K562 (cell line): ENCODE results near the gene CCKAR. TPM values are rescaled to one million over a fixed set of nuclear protein-coding genes. Genes with fewer than 3 reads are reported as not detected.

Experiments
- ATAC-seq: fragments of 200-7000 bp; cut with Tn5 transposase; 3 replicates; pipeline ENCODE4 v1.9.1; 2020; ENCODE audit warnings: moderate library complexity
- BruUV-seq: library from RNA; stranded (reverse); fragments of 400-500 nt; replicated peaks from 2 replicates; lab custom pipeline; 2021; lab: Mats Ljungman, UMichigan
- CTCF ChIA-PET: fragments of 300-600 bp; formaldehyde crosslinking; extraction: SDS; loops from one replicate; lab custom pipeline; 2021; ENCODE audit warnings: low intra/inter-chr PET ratio; lab: Yijun Ruan, JAX
- POLR2A ChIA-PET: fragments of 300-600, 350-650 bp; sonication (Branson Sonifier 250); formaldehyde crosslinking; extraction: SDS; loops from one replicate; lab custom pipeline; 2021; ENCODE audit warnings: antibody characterized with exemption, inconsistent platforms; lab: Yijun Ruan, JAX
- DNase-seq, 4 experiments: peaks; one replicate each; pipeline versions ENCODE4 v3.0.0 to v3.0.0-alpha.2; 2011 to 2018; ENCODE audit warnings: low spot score in 3 of 4, mixed read lengths in 3 of 4; ENCODE audit errors: extremely low read depth in 1 of 4
- FAIRE-seq: peaks from 2 replicates; lab custom pipeline; 2011; peaks lifted over from hg19 to GRCh38; lab: Jason Lieb, UNC
- H2AFZ ChIP-seq: 2 replicates; pipeline ENCODE4 v1.6.0; 2011; ENCODE audit warnings: low read depth, low read length, control low read depth, inconsistent platforms
- H3K27ac ChIP-seq: fragments of 200-600 bp; 3 replicates; pipeline ENCODE4 v1.8.0; 2011; ENCODE audit warnings: low read depth, mild to moderate bottlenecking, control low read depth, inconsistent platforms, low read length, moderate library complexity, mixed read lengths; ENCODE audit errors: extremely low read depth
- H3K27me3 ChIP-seq, 2 experiments: fragments of 300-600 bp in 1 of 2; 2 replicates in 1 of 2; 3 replicates in 1 of 2; pipeline versions ENCODE4 v1.6.0 to v1.8.0; 2011; ENCODE audit warnings: inconsistent platforms in 2 of 2, low read length in 2 of 2, mild to moderate bottlenecking in 1 of 2, mixed read lengths in 1 of 2, moderate library complexity in 1 of 2; ENCODE audit not compliant: control insufficient read depth in 2 of 2, insufficient read depth in 2 of 2
- H3K36me3 ChIP-seq: fragments of 300-600 bp; 3 replicates; pipeline ENCODE4 v1.8.0; 2011; ENCODE audit warnings: mild to moderate bottlenecking, low read length, inconsistent platforms; ENCODE audit not compliant: control insufficient read depth, insufficient read depth
- H3K4me1 ChIP-seq, 2 experiments: fragments of 200-600 bp in 1 of 2; replicated peaks in 1 of 2; 2 replicates in 1 of 2; 3 replicates in 1 of 2; pipeline versions ENCODE4 v1.5.1 to v1.8.0; 2011; ENCODE audit warnings: inconsistent platforms in 2 of 2, low read length in 2 of 2, mild to moderate bottlenecking in 1 of 2, mixed read lengths in 1 of 2, moderate library complexity in 1 of 2; ENCODE audit not compliant: control insufficient read depth in 2 of 2, insufficient read depth in 2 of 2
- H3K4me2 ChIP-seq: 2 replicates; pipeline ENCODE4 v1.6.1; 2011; ENCODE audit warnings: low read length, control low read depth, inconsistent platforms, mixed read lengths; ENCODE audit not compliant: insufficient read depth
- H3K4me3 ChIP-seq: fragments of 200-600 bp; sonication (generic), shearing (Covaris generic); 2 replicates; pipeline ENCODE4 v1.5.1; 2016; ENCODE audit warnings: control low read depth, inconsistent platforms
- H3K79me2 ChIP-seq: fragments of 200-600 bp; 3 replicates; pipeline ENCODE4 v1.8.0; 2011; ENCODE audit warnings: low read length, inconsistent platforms; ENCODE audit not compliant: control insufficient read depth, insufficient read depth
- H3K9ac ChIP-seq, 2 experiments: 2 replicates each; pipeline versions ENCODE4 v1.6.0 to v1.6.1; 2011; ENCODE audit warnings: low read depth in 2 of 2, low read length in 2 of 2, control low read depth in 1 of 2, inconsistent platforms in 1 of 2, mild to moderate bottlenecking in 1 of 2, mixed read lengths in 1 of 2; ENCODE audit not compliant: insufficient read depth in 1 of 2
- H3K9me1 ChIP-seq: one replicate; pipeline ENCODE4 v1.6.0; 2011; ENCODE audit warnings: inconsistent platforms, mild to moderate bottlenecking, low read length, moderate library complexity; ENCODE audit not compliant: control insufficient read depth, insufficient read depth
- H3K9me3 ChIP-seq: replicated peaks from 2 replicates; pipeline ENCODE4 v1.5.1; 2011; ENCODE audit warnings: low read depth, low read length, inconsistent platforms; ENCODE audit not compliant: control insufficient read depth, insufficient read depth
- H4K20me1 ChIP-seq: replicated peaks from 2 replicates; pipeline ENCODE4 v1.6.1; 2011; ENCODE audit warnings: low read length, inconsistent platforms, mixed read lengths; ENCODE audit not compliant: control insufficient read depth, insufficient read depth
- DMBX1 ChIP-seq: fragments of 250-450 bp; sonication (Bioruptor Pico); IDR thresholded peaks from 2 replicates; pipeline ENCODE4 v1.8.0; 2022; ENCODE audit warnings: inconsistent platforms, mild to moderate bottlenecking, moderate library complexity, borderline replicate concordance
- FOXJ2 ChIP-seq: fragments of 200-800 bp; sonication (Bioruptor generic); IDR thresholded peaks from 2 replicates; pipeline ENCODE4 v1.6.1; 2016; ENCODE audit warnings: missing genetic modification characterization, missing compliant biosample characterization
- POLR2G ChIP-seq: fragments of 200-400 bp; formaldehyde crosslinking; IDR thresholded peaks from 2 replicates; pipeline ENCODE4 v1.6.1; 2017; ENCODE audit warnings: low read depth, mild to moderate bottlenecking, antibody characterized with exemption, low read length, moderate library complexity
- RAD21 ChIP-seq, 2 experiments: fragments of 250-450 bp in 1 of 2; fragments of 450-650 bp in 1 of 2; sonication (Bioruptor Pico) in 1 of 2; formaldehyde crosslinking in 1 of 2; IDR thresholded peaks in 1 of 2; conservative IDR thresholded peaks in 1 of 2; 2 replicates each; pipeline versions ENCODE4 v1.4.0 to v1.8.0; 2020 to 2022; ENCODE audit warnings: mild to moderate bottlenecking in 2 of 2, moderate library complexity in 1 of 2
- SAP30 ChIP-seq: fragments of 200-600 bp; sonication (generic); IDR thresholded peaks from 2 replicates; pipeline ENCODE4 v1.6.1; 2012; ENCODE audit warnings: borderline replicate concordance, low read depth, mild to moderate bottlenecking, moderate library complexity, low read length, control low read depth, inconsistent platforms; ENCODE audit not compliant: insufficient read depth, poor library complexity, severe bottlenecking
- STAT5B ChIP-seq: fragments of 250-450 bp; sonication (Bioruptor Pico); IDR thresholded peaks from 2 replicates; pipeline ENCODE4 v1.8.0; 2021; ENCODE audit warnings: mild to moderate bottlenecking, inconsistent platforms
- TBL1XR1 ChIP-seq, 2 experiments: IDR thresholded peaks; 2 replicates each; pipeline ENCODE4 v1.6.1; 2012; ENCODE audit warnings: improper control_type of control experiment in 2 of 2, low read length in 2 of 2, mild to moderate bottlenecking in 1 of 2
- ZNF408 ChIP-seq: fragments of 250-450 bp; sonication (Bioruptor Pico); IDR thresholded peaks from 2 replicates; pipeline ENCODE4 v1.4.0; 2020; ENCODE audit warnings: low read depth, mild to moderate bottlenecking, moderate library complexity
- whole genome bisulfite sequencing: fragments of 100-300 bp; shearing (Covaris generic); methylation state at CpG from one replicate; pipeline ENCODE4 v1.1.6; 2016; ENCODE audit warnings: low coverage, mixed read lengths; ENCODE audit not compliant: insufficient coverage; ENCODE audit errors: missing lambda C conversion rate; 5-methylcytosine and 5-hydroxymethylcytosine counted together
- in situ Hi-C: fragments of 300-500 bp; cut with MboI; formaldehyde crosslinking; loops from 4 replicates; pipeline ENCODE4 v1.15.0; 2018; ENCODE audit warnings: inconsistent platforms, mixed read lengths
- intact Hi-C: fragments of 100-400 bp; cut with micrococcal nuclease; formaldehyde crosslinking; loops from 2 replicates; pipeline ENCODE4 v1.14.2; 2022
- polyA plus RNA-seq, 8 experiments: library from polyadenylated mRNA; depleted of rRNA in 4 of 8; stranded (reverse) in 5 of 8; unstranded in 3 of 8; fragments of >200 nt; fragmentation: Nextera tagmentation in 2 of 8; fragmentation: Illumina TruSeq in 1 of 8; extraction: Ambion mirVana in 2 of 8; extraction: Trizol in 1 of 8; gene quantifications; 2 replicates each; pipeline versions ENCODE4 v1.2.1 to v1.2.3, GENCODE V29; 2011 to 2014; ENCODE audit warnings: inconsistent platforms in 1 of 8, missing spikeins in 1 of 8
- total RNA-seq, 7 experiments: library from RNA; depleted of rRNA in 6 of 7; stranded (reverse); fragments of >200 nt in 6 of 7; fragmentation: Illumina TruSeq in 2 of 7; extraction: Trizol in 2 of 7; gene quantifications; 2 replicates each; pipeline versions ENCODE4 v1.2.1 to v1.2.3, GENCODE V29; 2011 to 2021; ENCODE audit warnings: low replicate concordance in 1 of 7
- TF ChIP-seq, protein P1 (sequence below), 2 experiments: fragments of 450-650 bp; formaldehyde crosslinking in 1 of 2; IDR thresholded peaks; 2 replicates each; pipeline versions ENCODE4 v1.4.0 to v1.6.1; 2014 to 2020; ENCODE audit warnings: mild to moderate bottlenecking in 2 of 2, borderline replicate concordance in 1 of 2, low read depth in 1 of 2
- TF ChIP-seq, protein P2 (sequence below): sonication (generic); formaldehyde crosslinking; IDR thresholded peaks from 2 replicates; pipeline ENCODE4 v1.8.1; 2023; ENCODE audit warnings: mild to moderate bottlenecking, missing genetic modification reagents

CCKAR gene
- total and polyA plus RNA-seq, 9 of the 15 experiments (the other 6 are each of a cell fraction or from before 2014, with no cell fraction given): not detected

DNA sequence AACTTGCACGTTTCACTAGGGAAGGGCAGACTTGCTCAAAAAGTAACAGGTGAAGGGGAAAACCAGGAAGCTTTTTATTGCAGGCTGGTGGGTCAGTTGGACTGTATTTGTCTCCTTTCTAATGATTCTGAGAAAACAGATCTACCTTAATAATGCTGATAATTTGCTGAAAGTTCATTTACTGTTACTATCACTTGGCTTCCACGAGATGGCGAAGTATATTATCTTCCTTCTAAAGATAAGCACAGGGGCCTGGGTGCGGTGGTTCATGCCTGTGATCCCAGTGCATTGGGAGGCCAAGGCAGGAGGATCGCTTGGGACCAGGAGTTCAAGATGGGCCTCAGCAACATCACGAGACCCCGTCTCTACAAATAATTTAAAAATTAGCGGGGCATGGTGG is 16.4 kb downstream of the CCKAR start:
- CTCF ChIA-PET: interaction anchor here (2.0 kb wide), 1 partner anchor 246 kb away, joined by 14 read pairs; no protein-coding TSS in a partner anchor
- Histone ChIP-seq H3K79me2 (no peaks in the 10 kb centered on the region), H3K36me3 (no peaks in the 10 kb centered on the region), H3K4me3 (no peak overlapping the region), H3K4me2 (no peak overlapping the region), H3K9me3 (no peaks in the 10 kb centered on the region), H3K9ac (no peak overlapping the region), H3K27ac (no peak overlapping the region), H3K9me1 (no peaks in the 10 kb centered on the region), H3K27me3 (peaks cover 13 to 25% of the 10 kb centered on the region in 2 experiments), H2AFZ (no peak overlapping the region), H3K4me1 (no peaks in the 10 kb centered on the region), H4K20me1 (no peaks in the 10 kb centered on the region)
- 10% methylated on average over 8 of the region's 8 CpGs for WGBS
- peak; percentile 35; the same call in 1 of the 3 replicates for ATAC-seq
- no peak for FAIRE-seq
- intact Hi-C loops: loop anchor here (5.0 kb wide), 1 partner anchor 248 kb away; no protein-coding TSS in a partner anchor
- DNase-seq: peak in 1 of 4 experiments; percentile 20
- in situ Hi-C loops: no loop called here
- POLR2A ChIA-PET: interaction anchor here (0.6 kb wide), 1 partner anchor 888 kb away, joined by 4 read pairs; no protein-coding TSS in a partner anchor
- BruUV-seq: no TSS peak
- TF ChIP-seq FOXJ2 (tag) (no peak), STAT5B (CRISPR knock-in tag) (no peak), DMBX1 (CRISPR knock-in tag) (no peak), RAD21 (CRISPR knock-in tag; conservative IDR thresholded peaks at IDR 0.05 in 1 of 2, IDR thresholded peaks at IDR 0.05 in 1 of 2) (peak; percentile 42 to 58), SAP30 (no peak), POLR2G (no peak), ZNF408 (CRISPR knock-in tag) (no peak), TBL1XR1 (IDR thresholded peaks at IDR 0.05; ENCODE audit: low read length in 2 of 2) (no peak)
- TF ChIP-seq, protein P1, sequence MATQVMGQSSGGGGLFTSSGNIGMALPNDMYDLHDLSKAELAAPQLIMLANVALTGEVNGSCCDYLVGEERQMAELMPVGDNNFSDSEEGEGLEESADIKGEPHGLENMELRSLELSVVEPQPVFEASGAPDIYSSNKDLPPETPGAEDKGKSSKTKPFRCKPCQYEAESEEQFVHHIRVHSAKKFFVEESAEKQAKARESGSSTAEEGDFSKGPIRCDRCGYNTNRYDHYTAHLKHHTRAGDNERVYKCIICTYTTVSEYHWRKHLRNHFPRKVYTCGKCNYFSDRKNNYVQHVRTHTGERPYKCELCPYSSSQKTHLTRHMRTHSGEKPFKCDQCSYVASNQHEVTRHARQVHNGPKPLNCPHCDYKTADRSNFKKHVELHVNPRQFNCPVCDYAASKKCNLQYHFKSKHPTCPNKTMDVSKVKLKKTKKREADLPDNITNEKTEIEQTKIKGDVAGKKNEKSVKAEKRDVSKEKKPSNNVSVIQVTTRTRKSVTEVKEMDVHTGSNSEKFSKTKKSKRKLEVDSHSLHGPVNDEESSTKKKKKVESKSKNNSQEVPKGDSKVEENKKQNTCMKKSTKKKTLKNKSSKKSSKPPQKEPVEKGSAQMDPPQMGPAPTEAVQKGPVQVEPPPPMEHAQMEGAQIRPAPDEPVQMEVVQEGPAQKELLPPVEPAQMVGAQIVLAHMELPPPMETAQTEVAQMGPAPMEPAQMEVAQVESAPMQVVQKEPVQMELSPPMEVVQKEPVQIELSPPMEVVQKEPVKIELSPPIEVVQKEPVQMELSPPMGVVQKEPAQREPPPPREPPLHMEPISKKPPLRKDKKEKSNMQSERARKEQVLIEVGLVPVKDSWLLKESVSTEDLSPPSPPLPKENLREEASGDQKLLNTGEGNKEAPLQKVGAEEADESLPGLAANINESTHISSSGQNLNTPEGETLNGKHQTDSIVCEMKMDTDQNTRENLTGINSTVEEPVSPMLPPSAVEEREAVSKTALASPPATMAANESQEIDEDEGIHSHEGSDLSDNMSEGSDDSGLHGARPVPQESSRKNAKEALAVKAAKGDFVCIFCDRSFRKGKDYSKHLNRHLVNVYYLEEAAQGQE (IDR thresholded peaks at IDR 0.05; ENCODE audit: borderline replicate concordance): peak; percentile 41; the same call in 1 of the 2 replicates
- TF ChIP-seq, protein P1 (CRISPR knock-in tag; IDR thresholded peaks at IDR 0.05; ENCODE audit: low read depth): no peak
- TF ChIP-seq, protein P2, sequence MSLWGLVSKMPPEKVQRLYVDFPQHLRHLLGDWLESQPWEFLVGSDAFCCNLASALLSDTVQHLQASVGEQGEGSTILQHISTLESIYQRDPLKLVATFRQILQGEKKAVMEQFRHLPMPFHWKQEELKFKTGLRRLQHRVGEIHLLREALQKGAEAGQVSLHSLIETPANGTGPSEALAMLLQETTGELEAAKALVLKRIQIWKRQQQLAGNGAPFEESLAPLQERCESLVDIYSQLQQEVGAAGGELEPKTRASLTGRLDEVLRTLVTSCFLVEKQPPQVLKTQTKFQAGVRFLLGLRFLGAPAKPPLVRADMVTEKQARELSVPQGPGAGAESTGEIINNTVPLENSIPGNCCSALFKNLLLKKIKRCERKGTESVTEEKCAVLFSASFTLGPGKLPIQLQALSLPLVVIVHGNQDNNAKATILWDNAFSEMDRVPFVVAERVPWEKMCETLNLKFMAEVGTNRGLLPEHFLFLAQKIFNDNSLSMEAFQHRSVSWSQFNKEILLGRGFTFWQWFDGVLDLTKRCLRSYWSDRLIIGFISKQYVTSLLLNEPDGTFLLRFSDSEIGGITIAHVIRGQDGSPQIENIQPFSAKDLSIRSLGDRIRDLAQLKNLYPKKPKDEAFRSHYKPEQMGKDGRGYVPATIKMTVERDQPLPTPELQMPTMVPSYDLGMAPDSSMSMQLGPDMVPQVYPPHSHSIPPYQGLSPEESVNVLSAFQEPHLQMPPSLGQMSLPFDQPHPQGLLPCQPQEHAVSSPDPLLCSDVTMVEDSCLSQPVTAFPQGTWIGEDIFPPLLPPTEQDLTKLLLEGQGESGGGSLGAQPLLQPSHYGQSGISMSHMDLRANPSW (CRISPR knock-in tag): no peak
